ENCODE measurements around the gene GABBR2.

DNA sequence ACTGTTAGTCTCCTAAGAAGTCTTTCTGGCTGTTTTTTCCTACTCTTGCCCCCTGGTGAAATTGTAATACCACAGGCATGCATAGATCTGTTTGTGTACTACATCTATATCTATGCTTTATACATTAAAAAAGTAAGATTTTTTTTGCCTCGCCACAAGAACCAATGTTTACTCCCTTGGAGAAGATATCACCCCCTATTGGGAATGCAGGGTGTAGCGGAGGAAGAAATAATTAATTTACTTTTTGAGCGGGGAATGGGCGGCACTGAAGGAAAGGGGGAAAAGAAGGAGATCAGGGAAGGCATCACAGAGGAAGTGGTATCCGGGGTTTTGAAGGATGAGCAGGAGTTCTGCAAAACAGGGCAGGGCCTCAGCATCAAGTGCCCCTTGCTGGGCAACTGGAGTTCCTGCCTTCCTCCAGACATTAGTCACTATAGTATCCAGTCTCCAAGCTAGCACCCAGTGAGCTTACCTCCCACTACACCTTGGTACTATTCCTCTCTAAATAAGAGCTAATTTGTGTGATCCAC lies 134.9 kb downstream of the GABBR2 start:
- TF ChIP-seq DACH1 (IDR thresholded peaks at IDR 0.05; ENCODE audit: partially characterized antibody): no peak
- TF ChIP-seq GABPA (tag; conservative IDR thresholded peaks at IDR 0.05; ENCODE audit: low read depth): no peak
- no peak for TF ChIP-seq POLR2A (conservative IDR thresholded peaks at IDR 0.05)
- TF ChIP-seq ZFP36 (IDR thresholded peaks at IDR 0.05; ENCODE audit: low read depth, low read length, partially characterized antibody): no peak
- TF ChIP-seq, protein P1, sequence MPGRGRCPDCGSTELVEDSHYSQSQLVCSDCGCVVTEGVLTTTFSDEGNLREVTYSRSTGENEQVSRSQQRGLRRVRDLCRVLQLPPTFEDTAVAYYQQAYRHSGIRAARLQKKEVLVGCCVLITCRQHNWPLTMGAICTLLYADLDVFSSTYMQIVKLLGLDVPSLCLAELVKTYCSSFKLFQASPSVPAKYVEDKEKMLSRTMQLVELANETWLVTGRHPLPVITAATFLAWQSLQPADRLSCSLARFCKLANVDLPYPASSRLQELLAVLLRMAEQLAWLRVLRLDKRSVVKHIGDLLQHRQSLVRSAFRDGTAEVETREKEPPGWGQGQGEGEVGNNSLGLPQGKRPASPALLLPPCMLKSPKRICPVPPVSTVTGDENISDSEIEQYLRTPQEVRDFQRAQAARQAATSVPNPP (IDR thresholded peaks at IDR 0.05; ENCODE audit: borderline replicate concordance, insufficient read depth, insufficient read length): no peak
- TF ChIP-seq SPI1 (IDR thresholded peaks at IDR 0.05; ENCODE audit: borderline replicate concordance, low read depth, low read length): no peak
- TF ChIP-seq ZNF12 (CRISPR knock-in tag; IDR thresholded peaks at IDR 0.05): no peak
- no peak for TF ChIP-seq ZNF121 (CRISPR knock-in tag; conservative IDR thresholded peaks at IDR 0.05)
- TF ChIP-seq ZZZ3 (IDR thresholded peaks at IDR 0.05): no peak
- no peak for TF ChIP-seq EGR1 (conservative IDR thresholded peaks at IDR 0.05)
- TF ChIP-seq GMEB1 (CRISPR knock-in tag; IDR thresholded peaks at IDR 0.05): no peak
- no peak for TF ChIP-seq FOXM1 (IDR thresholded peaks at IDR 0.05; ENCODE audit: low read depth)
- no peak for TF ChIP-seq FOXM1 (CRISPR knock-in tag; IDR thresholded peaks at IDR 0.05; ENCODE audit: low read depth)
- TF ChIP-seq, protein P2, sequence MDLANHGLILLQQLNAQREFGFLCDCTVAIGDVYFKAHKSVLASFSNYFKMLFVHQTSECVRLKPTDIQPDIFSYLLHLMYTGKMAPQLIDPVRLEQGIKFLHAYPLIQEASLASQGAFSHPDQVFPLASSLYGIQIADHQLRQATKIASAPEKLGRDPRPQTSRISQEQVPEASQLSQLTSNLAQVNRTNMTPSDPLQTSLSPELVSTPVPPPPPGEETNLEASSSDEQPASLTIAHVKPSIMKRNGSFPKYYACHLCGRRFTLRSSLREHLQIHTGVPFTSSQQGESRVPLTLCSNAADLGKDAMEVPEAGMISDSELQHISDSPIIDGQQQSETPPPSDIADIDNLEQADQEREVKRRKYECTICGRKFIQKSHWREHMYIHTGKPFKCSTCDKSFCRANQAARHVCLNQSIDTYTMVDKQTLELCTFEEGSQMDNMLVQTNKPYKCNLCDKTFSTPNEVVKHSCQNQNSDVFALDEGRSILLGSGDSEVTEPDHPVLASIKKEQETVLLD (IDR thresholded peaks at IDR 0.05): no peak
- peak in 1 of 3 experiments; percentile 42; a peak in 2 of 6 replicates for TF ChIP-seq CTCF (IDR thresholded peaks at IDR 0.05 in 2 of 3, conservative IDR thresholded peaks at IDR 0.05 in 1 of 3; ENCODE audit: insufficient read depth in 2 of 3, low read depth in 1 of 3, low read length in 3 of 3)

Data from K562 (cell line).